GM19455 (cell line): ENCODE results near the gene PRSS38.

ENCODE experiments used
- ATAC-seq: cut with Tn5 transposase; IDR thresholded peaks from one replicate; pipeline ENCODE4 v1.9.1; 2021; ENCODE audit not compliant: unreplicated experiment

The PRSS38 gene

DNA sequence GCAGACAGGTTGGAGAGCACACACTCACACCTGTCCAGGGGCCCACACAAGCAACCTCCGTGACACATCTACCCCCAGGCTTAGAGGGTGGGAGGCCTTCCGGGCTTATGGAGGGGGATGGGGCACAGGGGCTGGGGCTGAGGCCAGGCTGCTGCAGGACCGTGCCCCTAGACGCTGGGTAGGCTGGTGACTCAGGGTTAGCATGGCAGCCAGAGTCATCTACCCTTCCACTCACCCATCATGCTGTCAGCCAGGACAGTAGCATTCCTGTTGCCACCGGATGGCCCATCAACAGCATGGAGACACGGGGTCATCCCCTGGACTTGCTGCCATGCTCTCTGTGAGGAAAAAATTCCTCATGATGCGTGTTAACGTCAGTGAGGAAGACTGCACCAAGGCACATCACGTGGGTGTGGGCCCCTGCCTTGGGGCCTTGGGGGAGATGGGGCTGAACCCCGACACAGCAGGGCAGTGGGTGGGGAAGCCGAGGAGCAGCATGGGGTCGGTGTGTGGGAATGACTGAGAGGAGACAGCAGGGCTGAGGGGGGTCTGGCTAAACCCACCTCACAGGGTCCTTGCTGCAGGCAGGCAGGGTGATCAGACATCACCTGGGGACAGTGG is 79.5 kb downstream of the PRSS38 start:
- no peak for ATAC-seq
